Measurements from ENCODE around the gene SNN. TPM values are rescaled to one million over a fixed set of nuclear protein-coding genes. Genes with fewer than 3 reads are reported as not detected.

Gene SNN
- total RNA-seq, 1 donor from 2014 or later: 38.3 TPM

- Mint-ChIP-seq H3K9me3 (no peaks in the 10 kb centered on the region), H3K36me3 (no peaks in the 10 kb centered on the region), H3K27me3 (ENCODE audit: low read depth) (no peaks in the 10 kb centered on the region), H3K27ac (peak overlapping the region; percentile 93), H3K4me3 (peak overlapping the region; percentile 59), H3K4me1 (peaks cover 42% of the 10 kb centered on the region)
- DNase-seq (ENCODE audit: low spot score in 2 of 2, unreplicated experiment in 2 of 2): no peak
- TF ChIP-seq CTCF (IDR thresholded peaks at IDR 0.05; ENCODE audit: unreplicated experiment): no peak
Measured at GRCh38 chr16:11636172-11636721, 32.0 kb upstream of the SNN start.

- H3K4me1 Mint-ChIP-seq: peaks cover 40% of the 10 kb centered on the region
- DNase-seq (ENCODE audit: low spot score in 2 of 2, unreplicated experiment in 2 of 2): no peak
- no peaks in the 10 kb centered on the region for H3K9me3 Mint-ChIP-seq
- no peaks in the 10 kb centered on the region for H3K27me3 Mint-ChIP-seq (ENCODE audit: low read depth)
- no peak overlapping the region for H3K4me3 Mint-ChIP-seq
- no peak overlapping the region for H3K27ac Mint-ChIP-seq
- H3K36me3 Mint-ChIP-seq: no peaks in the 10 kb centered on the region
- no peak for TF ChIP-seq CTCF (IDR thresholded peaks at IDR 0.05; ENCODE audit: unreplicated experiment)
Measured at GRCh38 chr16:11637320-11637719, 30.9 kb upstream of the SNN start.

GRCh38 chr16:11638140-11638539 is 30.1 kb upstream of the SNN start:
- no peaks in the 10 kb centered on the region for H3K27me3 Mint-ChIP-seq (ENCODE audit: low read depth)
- DNase-seq (ENCODE audit: low spot score in 2 of 2, unreplicated experiment in 2 of 2): no peak
- H3K36me3 Mint-ChIP-seq: no peaks in the 10 kb centered on the region
- H3K9me3 Mint-ChIP-seq: no peaks in the 10 kb centered on the region
- peaks cover 32% of the 10 kb centered on the region for H3K4me1 Mint-ChIP-seq
- no peak overlapping the region for H3K27ac Mint-ChIP-seq
- no peak overlapping the region for H3K4me3 Mint-ChIP-seq
- no peak for TF ChIP-seq CTCF (IDR thresholded peaks at IDR 0.05; ENCODE audit: unreplicated experiment)

GRCh38 chr16:11639008-11639562 is 29.2 kb upstream of the SNN start:
- no peaks in the 10 kb centered on the region for H3K36me3 Mint-ChIP-seq
- no peak for TF ChIP-seq CTCF (IDR thresholded peaks at IDR 0.05; ENCODE audit: unreplicated experiment)
- H3K4me1 Mint-ChIP-seq: peaks cover 24% of the 10 kb centered on the region
- no peak overlapping the region for H3K27ac Mint-ChIP-seq
- H3K4me3 Mint-ChIP-seq: no peak overlapping the region
- no peaks in the 10 kb centered on the region for H3K27me3 Mint-ChIP-seq (ENCODE audit: low read depth)
- DNase-seq (ENCODE audit: low spot score in 2 of 2, unreplicated experiment in 2 of 2): no peak
- H3K9me3 Mint-ChIP-seq: no peaks in the 10 kb centered on the region

- Mint-ChIP-seq H3K9me3 (no peaks in the 10 kb centered on the region), H3K27ac (peak overlapping the region; percentile 50), H3K36me3 (no peaks in the 10 kb centered on the region), H3K4me1 (peaks cover 16% of the 10 kb centered on the region), H3K27me3 (ENCODE audit: low read depth) (no peaks in the 10 kb centered on the region), H3K4me3 (no peak overlapping the region)
- TF ChIP-seq CTCF (IDR thresholded peaks at IDR 0.05; ENCODE audit: unreplicated experiment): no peak
- no peak for DNase-seq (ENCODE audit: low spot score in 2 of 2, unreplicated experiment in 2 of 2)
Measured at GRCh38 chr16:11639925-11640899, 28.0 kb upstream of the SNN start.

Measured in mesothelial cell of epicardium (in vitro differentiated cells).